IMR-90 (cell line): Measurements from ENCODE around the gene RNF40. TPM values are rescaled to one million over a fixed set of nuclear protein-coding genes. Genes with fewer than 3 reads are reported as not detected.

Source experiments
- ATAC-seq: fragments of 200-7000 bp; cut with Tn5 transposase; 2 replicates; pipeline ENCODE4 v1.9.1; 2020; ENCODE audit warnings: low read depth, mild to moderate bottlenecking, moderate library complexity
- BruUV-seq: library from RNA; stranded (reverse); fragments of 400-500 nt; replicated peaks from 2 replicates; lab custom pipeline; 2021; lab: Mats Ljungman, UMichigan
- CTCF ChIA-PET: fragments of 300-600 bp; formaldehyde crosslinking; extraction: SDS; loops from one replicate; lab custom pipeline; 2021; ENCODE audit warnings: antibody characterized with exemption; lab: Yijun Ruan, JAX
- POLR2A ChIA-PET: fragments of 300-600 bp; sonication (Branson Sonifier 250); formaldehyde crosslinking; loops from one replicate; lab custom pipeline; 2022; ENCODE audit warnings: antibody characterized with exemption; ENCODE audit not compliant: unreplicated experiment; lab: Charles Lee
- DNase-seq: peaks from one replicate; pipeline ENCODE4 v3.0.0; 2013
- H2AFZ ChIP-seq: replicated peaks from 2 replicates; pipeline ENCODE3; 2013; ENCODE audit warnings: low read length, mild to moderate bottlenecking; ENCODE audit not compliant: poor library complexity
- H2AK5ac ChIP-seq: 2 replicates; pipeline ENCODE4 v1.6.1; 2013; ENCODE audit warnings: low read depth, low read length, inconsistent platforms
- H2AK9ac ChIP-seq: replicated peaks from 2 replicates; pipeline ENCODE3; 2013; ENCODE audit warnings: mild to moderate bottlenecking, low read depth, low read length, moderate library complexity; ENCODE audit not compliant: poor library complexity
- H2BK120ac ChIP-seq: 2 replicates; pipeline ENCODE4 v1.6.1; 2013; ENCODE audit warnings: low read depth, low read length, inconsistent platforms
- H2BK15ac ChIP-seq: 3 replicates; pipeline ENCODE4 v1.6.1; 2013; ENCODE audit warnings: low read depth, low read length, inconsistent platforms
- H2BK20ac ChIP-seq: 2 replicates; pipeline ENCODE4 v1.6.1; 2013; ENCODE audit warnings: low read depth, mild to moderate bottlenecking, inconsistent platforms, low read length, moderate library complexity
- H2BK5ac ChIP-seq: 2 replicates; pipeline ENCODE4 v1.6.1; 2013; ENCODE audit warnings: mild to moderate bottlenecking, low read depth, low read length, inconsistent platforms; ENCODE audit not compliant: poor library complexity, severe bottlenecking
- H3K14ac ChIP-seq: replicated peaks from 2 replicates; pipeline ENCODE4 v1.6.1; 2013; ENCODE audit warnings: low read depth, low read length, inconsistent platforms
- H3K18ac ChIP-seq: 2 replicates; pipeline ENCODE4 v1.6.1; 2013; ENCODE audit warnings: low read depth, low read length, control low read depth
- H3K23ac ChIP-seq: 2 replicates; pipeline ENCODE4 v1.6.1; 2013; ENCODE audit warnings: low read depth, low read length, inconsistent platforms
- H3K27ac ChIP-seq: 2 replicates; pipeline ENCODE4 v1.5.1; 2013; ENCODE audit warnings: mild to moderate bottlenecking, control low read depth, low read length; ENCODE audit not compliant: insufficient read depth
- H3K27me3 ChIP-seq: 2 replicates; pipeline ENCODE4 v1.6.1; 2013; ENCODE audit warnings: low read length; ENCODE audit not compliant: control insufficient read depth, insufficient read depth
- H3K36me3 ChIP-seq: 2 replicates; pipeline ENCODE4 v1.6.1; 2013; ENCODE audit warnings: low read length, mixed read lengths; ENCODE audit not compliant: control insufficient read depth, insufficient read depth
- H3K4ac ChIP-seq: 2 replicates; pipeline ENCODE4 v1.6.1; 2013; ENCODE audit warnings: low read depth, low read length, inconsistent platforms
- H3K4me1 ChIP-seq: 2 replicates; pipeline ENCODE4 v1.6.1; 2013; ENCODE audit warnings: low read length, mixed read lengths; ENCODE audit not compliant: control insufficient read depth, insufficient read depth
- H3K4me2 ChIP-seq: 2 replicates; pipeline ENCODE4 v1.6.1; 2013; ENCODE audit warnings: low read depth, mild to moderate bottlenecking, control low read depth, low read length, moderate library complexity
- H3K4me3 ChIP-seq: 2 replicates; pipeline ENCODE4 v1.5.1; 2013; ENCODE audit warnings: low read depth, mild to moderate bottlenecking, control low read depth, low read length, moderate library complexity; ENCODE audit not compliant: insufficient read depth
- H3K56ac ChIP-seq: 2 replicates; pipeline ENCODE4 v1.6.1; 2013; ENCODE audit warnings: low read length, inconsistent platforms; ENCODE audit not compliant: insufficient read depth; ENCODE audit errors: extremely low read depth
- H3K79me1 ChIP-seq, 2 experiments: 2 replicates each; pipeline ENCODE4 v1.6.1; 2013; ENCODE audit warnings: low read length in 2 of 2, inconsistent platforms in 1 of 2, low read depth in 1 of 2
- H3K9ac ChIP-seq: 2 replicates; pipeline ENCODE4 v1.6.1; 2013; ENCODE audit warnings: low read depth, low read length, control low read depth
- H3K9me1 ChIP-seq: 2 replicates; pipeline ENCODE4 v1.6.1; 2013; ENCODE audit warnings: low read length, inconsistent platforms; ENCODE audit not compliant: insufficient read depth
- H3K9me3 ChIP-seq: 2 replicates; pipeline ENCODE4 v1.6.1; 2013; ENCODE audit warnings: low read length; ENCODE audit not compliant: control insufficient read depth, insufficient read depth
- H4K20me1 ChIP-seq: 2 replicates; pipeline ENCODE4 v1.6.1; 2013; ENCODE audit warnings: low read length, inconsistent platforms; ENCODE audit not compliant: insufficient read depth
- H4K5ac ChIP-seq: 2 replicates; pipeline ENCODE4 v1.6.1; 2013; ENCODE audit warnings: mild to moderate bottlenecking, low read depth, low read length, control low read depth
- H4K8ac ChIP-seq, 2 experiments: 2 replicates each; pipeline ENCODE4 v1.6.1; 2013; ENCODE audit warnings: low read depth in 2 of 2, low read length in 2 of 2, control low read depth in 1 of 2, inconsistent platforms in 1 of 2
- H4K91ac ChIP-seq: 2 replicates; pipeline ENCODE4 v1.6.1; 2013; ENCODE audit warnings: low read depth, low read length, inconsistent platforms; ENCODE audit not compliant: insufficient read depth
- BHLHE40 ChIP-seq: fragments of 150-350 bp; IDR thresholded peaks from 2 replicates; pipeline ENCODE4 v1.6.1; 2016; ENCODE audit warnings: mild to moderate bottlenecking, low read depth, low read length
- CEBPB ChIP-seq: IDR thresholded peaks from 2 replicates; pipeline ENCODE4 v1.6.1; 2012; ENCODE audit warnings: low read depth, low read length, improper control_type of control experiment
- CHD1 ChIP-seq: IDR thresholded peaks from 2 replicates; pipeline ENCODE4 v1.6.1; 2012; ENCODE audit warnings: low read depth, low read length, improper control_type of control experiment
- CTCF ChIP-seq: conservative IDR thresholded peaks from 2 replicates; pipeline ENCODE4 v1.5.1; 2012; ENCODE audit warnings: mild to moderate bottlenecking, low read depth, low read length, improper control_type of control experiment
- FOS ChIP-seq: fragments of 150-350 bp; IDR thresholded peaks from 2 replicates; pipeline ENCODE4 v1.6.1; 2016; ENCODE audit warnings: low read depth, low read length
- MAFK ChIP-seq: IDR thresholded peaks from 2 replicates; pipeline ENCODE4 v1.6.1; 2012; ENCODE audit warnings: low read depth, low read length, improper control_type of control experiment
- MXI1 ChIP-seq: IDR thresholded peaks from 2 replicates; pipeline ENCODE4 v1.6.1; 2012; ENCODE audit warnings: low read depth, mild to moderate bottlenecking, low read length, moderate library complexity, borderline replicate concordance
- NFE2L2 ChIP-seq: fragments of 150-350 bp; IDR thresholded peaks from 2 replicates; pipeline ENCODE4 v1.6.1; 2016; ENCODE audit warnings: low read depth, mild to moderate bottlenecking, low read length
- POLR2A ChIP-seq: IDR thresholded peaks from 2 replicates; pipeline ENCODE4 v1.6.1; 2012; ENCODE audit warnings: mild to moderate bottlenecking, low read depth, low read length
- RCOR1 ChIP-seq: IDR thresholded peaks from 2 replicates; pipeline ENCODE4 v1.6.1; 2012; ENCODE audit warnings: mild to moderate bottlenecking, low read length, improper control_type of control experiment; ENCODE audit not compliant: insufficient replicate concordance
- RFX5 ChIP-seq: IDR thresholded peaks from 2 replicates; pipeline ENCODE4 v1.8.0; 2012; ENCODE audit warnings: low read depth, mild to moderate bottlenecking, low read length, moderate library complexity
- SMC3 ChIP-seq: fragments of 150-350 bp; IDR thresholded peaks from 2 replicates; pipeline ENCODE4 v1.6.1; 2016; ENCODE audit warnings: low read depth, mild to moderate bottlenecking, antibody characterized with exemption, low read length, moderate library complexity
- WGBS, 2 experiments: methylation state at CpG; one replicate each; pipeline versions ENCODE4 v1.1.5 to v1.1.7; 2013; ENCODE audit warnings: missing lambda C conversion rate in 2 of 2; ENCODE audit not compliant: insufficient read length in 1 of 2; ENCODE audit errors: extremely low coverage in 2 of 2; 5-methylcytosine and 5-hydroxymethylcytosine counted together
- dilution Hi-C: fragments of 300-500 bp; cut with HindIII; formaldehyde crosslinking; loops from one replicate; pipeline ENCODE4 v1.14.3; 2018; ENCODE audit warnings: low sequenced_read_pairs; ENCODE audit not compliant: unreplicated experiment
- in situ Hi-C: fragments of 300-500 bp; cut with MboI; formaldehyde crosslinking; loops from 3 replicates; pipeline ENCODE4 v1.14.3; 2019; ENCODE audit warnings: low sequenced_read_pairs, inconsistent platforms, mixed read lengths
- intact Hi-C: fragments of 100-400 bp; cut with micrococcal nuclease; formaldehyde crosslinking; loops from 2 replicates; pipeline ENCODE4 v1.10.0; 2022
- polyA plus RNA-seq, 3 experiments: library from polyadenylated mRNA; depleted of rRNA; stranded (reverse); fragments of >200 nt; gene quantifications; 2 replicates each; pipeline ENCODE4 v1.2.3, GENCODE V29; 2012; ENCODE audit warnings: low replicate concordance in 1 of 3
- total RNA-seq: library from RNA; depleted of rRNA; stranded (reverse); fragments of >200 nt; gene quantifications from 2 replicates; pipeline ENCODE4 v1.2.3, GENCODE V29; 2012
- TF ChIP-seq, protein P1 (sequence below): fragments of 150-350 bp; IDR thresholded peaks from 2 replicates; pipeline ENCODE4 v1.6.1; 2017; ENCODE audit warnings: mild to moderate bottlenecking, antibody characterized with exemption, low read length, low read depth
- TF ChIP-seq, protein P2 (sequence below): fragments of 150-350 bp; IDR thresholded peaks from 2 replicates; pipeline ENCODE4 v1.6.1; 2016; ENCODE audit warnings: low read depth, mild to moderate bottlenecking, low read length, moderate library complexity, borderline replicate concordance

The RNF40 gene
- total and polyA plus RNA-seq, 2 of the 4 experiments (the other 2 are of a cell fraction), result 46.7 to 72.4 TPM

DNA sequence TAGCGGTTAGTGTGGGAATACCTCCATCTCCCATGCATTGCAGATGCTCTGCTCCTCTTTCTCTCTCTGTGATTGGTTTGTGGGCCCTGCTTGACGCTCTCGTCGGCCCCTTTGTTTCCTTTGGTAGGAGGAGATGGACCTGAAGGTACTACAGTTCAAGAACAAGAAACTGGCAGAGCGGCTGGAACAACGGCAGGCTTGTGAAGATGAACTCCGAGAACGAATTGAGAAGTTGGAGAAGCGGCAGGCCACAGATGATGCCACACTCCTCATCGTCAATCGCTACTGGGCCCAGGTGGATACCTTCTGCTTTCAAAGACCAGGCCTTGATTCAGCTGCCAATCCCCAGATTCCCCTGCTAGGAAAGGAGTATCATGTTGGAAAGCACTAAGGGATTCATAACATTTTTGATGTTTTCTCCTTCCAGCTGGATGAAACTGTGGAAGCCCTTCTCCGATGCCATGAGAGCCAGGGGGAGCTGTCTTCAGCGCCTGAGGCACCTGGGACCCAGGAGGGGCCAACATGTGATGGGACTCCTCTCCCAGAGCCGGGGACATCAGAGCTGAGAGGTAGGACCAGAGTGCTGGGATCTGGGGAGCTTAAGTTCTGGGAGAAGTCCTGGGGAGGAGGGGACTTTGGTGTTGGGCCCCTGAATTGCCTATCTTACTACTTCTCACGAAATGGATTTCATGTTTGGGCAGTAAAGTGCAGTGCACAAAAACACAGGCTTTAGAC is 1.0 kb downstream of the RNF40 start:
- ChIA-PET CTCF (no interaction called here), POLR2A (interaction anchor here (0.6 kb wide), 1 partner anchor 12 kb away, joined by 7 read pairs; no protein-coding TSS in a partner anchor)
- Histone ChIP-seq H3K27ac (no peak overlapping the region), H3K56ac (0 out of 2 replicates have a peak overlapping the region, but pooled peaks have one; percentile 80), H2AFZ (no peak overlapping the region), H3K4me2 (peak overlapping the region; percentile 95), H2AK5ac (peak overlapping the region; percentile 96), H3K9me1 (0 out of 2 replicates have a peak, but pooled peaks cover 4% of the 10 kb centered on the region), H4K91ac (no peak overlapping the region), H3K14ac (0 out of 2 replicates have a peak overlapping the region, but pooled peaks have one; percentile 94), H3K18ac (no peak overlapping the region), H2BK120ac (no peak overlapping the region), H4K20me1 (peaks cover 17% of the 10 kb centered on the region), H2BK15ac (no peak overlapping the region), H3K4ac (peak overlapping the region; percentile 79; the same call in 1 of the 2 replicates), H3K4me3 (peak overlapping the region; percentile 86), H2AK9ac (peak overlapping the region; percentile 99), H3K27me3 (no peaks in the 10 kb centered on the region), H3K36me3 (peaks cover 41% of the 10 kb centered on the region), H3K23ac (peak overlapping the region; percentile 82; the same call in 1 of the 2 replicates), H3K79me1 (peaks cover 20 to 53% of the 10 kb centered on the region in 2 experiments), H3K4me1 (peaks cover 12% of the 10 kb centered on the region), H4K5ac (no peak overlapping the region), H3K9ac (peak overlapping the region; percentile 92), H2BK5ac (no peak overlapping the region), H3K9me3 (no peaks in the 10 kb centered on the region), H4K8ac (peak overlapping the region in 1 of 2 experiments; percentile 96; a peak in 2 of 4 replicates), H2BK20ac (no peak overlapping the region)
- 90% methylated on average over 5 of the region's 15 CpGs; no CpG with 5 or more reads in 1 of the 2 experiments for WGBS, 2 experiments
- in situ Hi-C loops (no loop called here), dilution Hi-C loops (no loop called here), intact Hi-C loops (loop anchor here (5.0 kb wide), 1 partner anchor 159 kb away; the partner anchor contains the start of gene FBXL19)
- TSS peak; percentile 80 for BruUV-seq
- no peak for DNase-seq
- ATAC-seq, result no peak
- TF ChIP-seq MAFK (no peak), POLR2A (no peak), RFX5 (no peak), CTCF (no peak), MXI1 (no peak), FOS (no peak), BHLHE40 (no peak), SMC3 (no peak), CEBPB (no peak), RCOR1 (no peak), CHD1 (no peak), NFE2L2 (no peak)
- TF ChIP-seq, protein P1, sequence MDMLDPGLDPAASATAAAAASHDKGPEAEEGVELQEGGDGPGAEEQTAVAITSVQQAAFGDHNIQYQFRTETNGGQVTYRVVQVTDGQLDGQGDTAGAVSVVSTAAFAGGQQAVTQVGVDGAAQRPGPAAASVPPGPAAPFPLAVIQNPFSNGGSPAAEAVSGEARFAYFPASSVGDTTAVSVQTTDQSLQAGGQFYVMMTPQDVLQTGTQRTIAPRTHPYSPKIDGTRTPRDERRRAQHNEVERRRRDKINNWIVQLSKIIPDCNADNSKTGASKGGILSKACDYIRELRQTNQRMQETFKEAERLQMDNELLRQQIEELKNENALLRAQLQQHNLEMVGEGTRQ, result no peak
- TF ChIP-seq, protein P2, sequence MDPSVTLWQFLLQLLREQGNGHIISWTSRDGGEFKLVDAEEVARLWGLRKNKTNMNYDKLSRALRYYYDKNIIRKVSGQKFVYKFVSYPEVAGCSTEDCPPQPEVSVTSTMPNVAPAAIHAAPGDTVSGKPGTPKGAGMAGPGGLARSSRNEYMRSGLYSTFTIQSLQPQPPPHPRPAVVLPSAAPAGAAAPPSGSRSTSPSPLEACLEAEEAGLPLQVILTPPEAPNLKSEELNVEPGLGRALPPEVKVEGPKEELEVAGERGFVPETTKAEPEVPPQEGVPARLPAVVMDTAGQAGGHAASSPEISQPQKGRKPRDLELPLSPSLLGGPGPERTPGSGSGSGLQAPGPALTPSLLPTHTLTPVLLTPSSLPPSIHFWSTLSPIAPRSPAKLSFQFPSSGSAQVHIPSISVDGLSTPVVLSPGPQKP, result no peak
